NCI-H2107 (cell line): ENCODE data around the gene METTL8.
"Not testable (repeated sequence)": the region's sequence is repeated elsewhere in the genome, so short reads cannot be mapped to it uniquely, and the experiment has no call there.

Source experiments
- DNase-seq: peaks from one replicate; lab custom pipeline; 2025; lab: John Stamatoyannopoulos, UW

Gene METTL8

DNA sequence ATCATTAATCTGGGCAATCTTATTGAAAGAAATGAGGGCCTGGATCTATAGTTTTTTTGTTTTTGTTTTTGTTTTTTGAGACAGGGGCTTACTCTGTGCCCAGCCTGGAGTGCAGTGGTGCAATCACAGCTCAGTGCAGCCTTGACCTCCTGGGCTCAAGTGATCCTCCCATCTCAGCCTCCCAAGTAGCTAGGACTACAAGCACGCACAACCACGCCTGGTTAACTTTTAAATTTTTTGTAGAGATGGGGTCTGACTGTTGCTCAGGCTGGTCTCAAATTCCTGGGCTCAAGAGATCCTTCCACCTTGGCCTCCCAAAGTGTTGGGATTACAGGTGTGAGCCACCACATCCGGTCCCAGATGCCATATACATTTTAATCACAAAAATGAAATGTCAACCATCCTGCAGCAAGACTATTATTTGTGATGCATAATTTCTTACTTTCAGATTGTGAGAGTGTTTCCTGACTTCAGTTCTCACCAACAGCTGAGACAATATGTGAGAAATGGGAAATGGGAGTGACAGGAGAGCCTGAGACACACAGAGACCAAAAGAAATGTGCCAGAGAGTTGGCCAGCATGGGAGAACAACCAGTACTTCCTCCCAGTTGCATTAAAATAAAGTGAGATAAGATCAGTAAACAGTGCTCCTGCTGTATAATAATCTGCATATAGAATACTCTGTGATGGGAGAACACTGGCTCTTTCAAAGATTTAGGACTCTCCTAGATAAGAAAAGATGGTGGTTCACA is 87.6 kb downstream of the METTL8 start:
- DNase-seq, result no peak

DNA sequence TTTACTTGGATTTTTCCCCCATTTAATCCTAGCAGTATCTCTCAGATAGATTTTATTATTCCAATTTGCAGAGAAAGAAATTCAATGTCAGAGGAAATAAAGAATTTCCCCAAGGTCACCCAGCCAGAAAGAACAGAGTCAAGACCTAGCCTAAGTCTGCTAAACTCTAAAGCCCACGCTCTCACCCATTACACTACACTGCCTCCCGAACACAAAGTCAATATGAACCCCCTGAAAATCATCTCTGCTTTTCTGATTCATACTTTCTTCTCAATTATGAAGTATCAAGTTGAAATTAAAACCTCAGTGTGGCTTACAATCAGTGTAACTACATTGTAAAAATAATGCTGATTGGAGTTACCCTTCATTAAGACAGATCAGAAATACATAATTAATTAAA is 89.6 kb downstream of the METTL8 start:
- DNase-seq, result no peak

DNA sequence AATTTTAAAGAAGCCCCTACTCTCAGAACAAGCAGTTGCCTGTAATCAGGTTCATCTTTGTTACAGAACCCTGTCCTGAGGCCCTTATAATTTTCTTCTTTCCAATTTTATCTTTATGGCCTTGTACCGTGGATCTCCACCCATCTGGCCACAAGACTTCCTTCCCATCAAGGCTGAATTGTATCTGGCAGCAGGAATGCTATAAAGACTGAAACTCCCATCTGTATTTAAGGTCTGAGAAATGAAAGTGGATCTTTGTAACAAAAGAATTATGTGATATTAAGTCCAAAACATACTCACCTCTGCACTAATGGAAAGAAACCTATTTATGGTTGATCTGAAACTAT is 91.8 kb downstream of the METTL8 start:
- no peak for DNase-seq

DNA sequence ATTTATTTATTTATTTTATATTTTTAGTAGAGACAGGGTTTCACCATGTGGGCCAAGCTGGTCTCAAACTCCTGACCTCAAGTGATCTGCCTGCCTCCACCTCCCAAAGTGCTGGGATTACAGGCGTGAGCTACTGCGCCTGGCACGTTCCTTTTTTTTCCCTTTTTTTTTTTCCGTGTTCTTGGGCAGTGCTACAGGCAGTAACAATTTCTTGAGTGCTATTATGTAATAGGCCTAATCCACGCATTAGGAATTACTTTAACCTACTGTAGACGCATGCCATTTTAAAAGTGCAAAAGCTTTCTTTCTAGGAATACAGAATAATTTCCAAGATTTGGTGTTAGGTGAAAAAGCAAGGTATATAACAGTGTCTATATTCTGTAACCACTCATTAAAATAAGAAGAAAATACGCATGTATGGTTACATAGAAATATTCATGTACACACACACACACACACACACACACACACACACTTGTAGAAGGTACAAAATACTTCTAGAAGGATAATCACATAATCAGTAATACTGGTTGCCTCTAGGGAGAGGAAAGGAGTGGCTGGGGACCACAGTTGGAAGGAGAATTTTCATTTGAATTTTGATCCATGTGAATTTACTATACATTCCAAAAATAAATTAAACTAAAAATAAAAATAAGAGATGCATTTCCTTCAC is 92.3 kb downstream of the METTL8 start:
- DNase-seq, result no peak

DNA sequence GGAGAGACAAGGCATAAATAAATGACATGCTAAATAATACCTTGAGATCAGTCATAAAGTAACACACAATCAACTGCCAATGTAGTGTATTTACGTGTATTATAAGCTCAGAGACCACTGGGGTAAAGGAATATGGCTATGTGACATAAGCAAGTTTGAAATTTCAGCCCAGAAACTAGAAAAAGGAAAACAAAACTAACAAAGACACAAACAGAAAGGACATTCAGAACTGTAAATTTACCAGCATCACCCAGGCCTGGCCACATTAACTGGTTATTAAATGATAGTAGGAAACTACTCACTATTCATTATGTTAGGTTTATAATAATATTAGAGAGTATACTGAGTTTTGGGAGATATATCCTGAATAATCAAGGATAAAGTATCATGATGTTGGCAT is 98.8 kb downstream of the METTL8 start:
- no peak for DNase-seq

DNA sequence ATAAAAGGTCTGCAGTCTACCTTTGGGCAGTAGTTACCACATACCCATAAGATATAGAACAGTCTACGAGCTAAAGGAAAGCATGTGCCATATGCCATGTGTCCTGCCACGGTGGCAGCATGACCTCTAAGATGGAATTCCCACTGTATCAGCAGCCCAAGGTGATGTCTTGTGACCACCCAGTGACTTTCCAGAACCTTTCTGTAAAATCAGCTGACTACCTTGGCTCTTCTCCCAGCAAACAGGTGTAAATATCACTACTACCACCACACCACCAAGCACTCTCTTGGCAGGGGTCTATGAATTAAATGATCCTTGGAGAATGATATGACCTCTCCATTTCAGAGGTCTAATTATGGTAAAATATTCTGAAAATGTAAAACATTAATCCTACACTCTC is 99.6 kb downstream of the METTL8 start:
- no peak for DNase-seq

DNA sequence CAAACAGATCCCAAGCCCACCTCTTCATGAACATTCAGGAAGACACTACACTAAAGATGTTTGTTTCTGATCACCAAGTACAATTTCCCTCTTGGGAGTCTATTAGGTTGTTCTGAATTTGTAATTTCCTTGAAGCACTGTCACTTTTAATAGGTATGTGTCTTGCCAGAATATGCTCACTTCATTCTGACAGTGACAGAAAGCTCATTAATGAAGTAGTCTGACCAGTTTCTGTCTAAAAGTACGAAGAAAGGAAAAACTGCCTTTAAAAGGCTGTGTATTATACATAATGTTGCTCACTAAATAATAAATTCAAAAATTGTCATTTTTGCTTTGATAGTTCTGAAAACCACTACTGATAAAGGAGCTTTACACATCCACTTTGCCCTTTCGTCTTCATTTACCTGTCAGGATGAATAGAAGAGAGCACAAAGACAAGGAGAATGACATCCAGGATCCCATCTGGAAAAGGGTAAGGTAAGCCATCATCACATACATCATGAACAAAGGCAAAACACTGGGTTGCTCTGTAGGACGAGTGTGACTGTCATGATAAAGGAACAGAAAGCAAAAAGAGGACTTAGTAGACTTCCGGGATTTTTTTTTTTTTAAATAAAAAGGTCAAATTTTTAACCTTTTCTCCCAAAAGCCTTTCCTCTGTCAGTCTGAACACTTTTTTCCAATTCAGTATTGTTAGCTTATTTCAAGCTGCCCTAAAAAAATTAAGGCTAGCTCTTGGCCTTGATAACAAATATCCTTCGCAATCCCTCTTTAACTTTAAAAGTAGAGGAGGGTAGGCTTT is 103.4 kb downstream of the METTL8 start:
- DNase-seq, result no peak

DNA sequence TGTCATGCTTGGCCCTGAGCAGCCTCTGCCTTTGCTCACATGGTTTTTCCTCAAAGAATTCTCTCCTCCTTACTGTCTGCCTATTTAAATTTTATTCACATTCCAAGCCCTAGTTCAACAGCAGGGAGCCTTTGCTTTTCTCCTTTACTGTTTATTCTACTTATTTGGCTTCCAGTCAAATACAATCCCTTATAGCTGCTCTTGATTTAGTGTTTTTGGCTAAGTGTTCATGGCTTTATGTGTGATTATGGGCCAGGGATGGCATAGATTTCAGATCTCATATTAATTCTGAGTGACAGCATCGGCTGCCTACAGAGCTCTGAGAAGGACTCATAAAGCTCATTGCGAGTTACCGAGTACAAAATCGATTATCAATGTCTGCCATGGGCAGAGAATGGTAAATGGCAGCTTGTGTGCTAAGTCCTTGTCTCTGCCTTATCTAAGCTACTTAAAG is 106.7 kb downstream of the METTL8 start:
- DNase-seq, result no peak

DNA sequence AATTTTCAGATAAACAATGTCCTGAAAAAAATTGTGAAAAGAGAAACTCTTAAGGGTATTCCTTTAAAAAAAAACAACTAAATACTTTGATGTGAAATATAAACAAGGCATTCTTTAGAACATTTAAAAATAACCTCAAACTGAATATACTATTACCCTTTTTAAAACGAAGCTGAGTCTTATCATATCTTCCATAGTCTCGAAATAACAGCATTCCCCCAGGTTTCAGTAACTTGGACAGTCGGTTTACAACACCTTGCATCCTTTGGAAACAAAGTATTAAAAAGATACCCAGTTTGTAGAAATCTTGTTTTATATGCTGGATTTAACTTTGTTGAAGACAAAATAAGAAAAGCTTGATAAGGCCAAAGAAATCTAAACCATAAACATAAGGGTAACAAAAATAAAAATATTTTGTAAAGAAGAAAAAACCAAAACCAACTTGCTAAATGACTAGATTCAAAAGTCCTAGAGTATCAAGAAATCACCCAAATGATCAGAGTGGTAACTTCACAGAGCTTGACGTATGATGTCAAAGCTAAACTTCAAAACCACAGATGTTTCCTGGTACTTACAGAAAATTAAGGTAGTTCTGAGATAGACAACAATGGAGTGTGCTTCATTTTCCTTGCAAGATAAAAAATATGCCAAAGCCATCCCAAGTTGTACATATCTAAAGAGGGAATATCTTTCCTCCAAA is 107.8 kb downstream of the METTL8 start:
- DNase-seq, result no peak

DNA sequence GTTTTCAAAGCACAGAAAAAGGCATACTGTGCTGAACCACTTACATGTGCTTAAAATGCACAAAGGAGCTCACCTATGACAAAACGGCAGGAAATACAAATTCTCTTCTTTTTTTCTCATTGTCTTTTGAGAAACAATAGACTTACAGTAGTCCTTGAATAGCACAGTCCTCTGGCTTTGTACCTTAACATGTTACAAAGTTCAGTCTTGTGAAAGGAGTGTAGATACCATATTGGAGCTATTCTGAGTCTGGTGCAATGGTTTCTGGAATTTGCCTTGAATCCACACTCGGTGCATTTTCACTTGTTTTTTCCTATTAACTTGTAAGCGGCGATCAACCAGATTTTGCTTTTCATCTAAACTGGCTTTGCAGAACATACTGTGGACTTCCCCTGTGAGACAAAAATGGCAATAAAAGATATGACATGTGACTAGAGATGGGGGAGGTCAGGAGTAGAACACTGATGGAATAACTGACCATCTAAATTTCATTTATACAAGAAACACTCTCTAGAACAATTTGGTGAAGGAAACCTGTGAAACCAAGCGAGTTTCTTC is 109.7 kb downstream of the METTL8 start:
- DNase-seq, result no peak

DNA sequence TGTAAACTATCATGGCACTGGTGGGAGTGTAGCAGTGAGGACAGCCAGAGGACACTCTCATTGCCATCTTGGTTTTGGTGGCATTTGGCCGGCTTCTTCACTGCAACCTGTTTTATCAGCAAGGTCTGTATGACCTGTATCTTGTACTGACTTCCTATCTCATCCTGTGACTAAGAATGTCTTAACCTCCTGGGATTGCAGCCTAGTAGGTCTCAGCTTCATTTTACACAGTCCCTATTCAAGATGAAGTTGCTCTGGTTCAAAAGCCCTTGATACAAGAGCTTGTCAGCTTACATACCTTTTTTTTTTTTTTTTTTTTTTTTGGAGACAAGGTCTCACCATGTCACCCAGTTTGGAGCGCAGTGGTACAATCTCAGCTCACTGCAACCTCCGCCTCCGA is 110.9 kb downstream of the METTL8 start:
- DNase-seq, result no peak

DNA sequence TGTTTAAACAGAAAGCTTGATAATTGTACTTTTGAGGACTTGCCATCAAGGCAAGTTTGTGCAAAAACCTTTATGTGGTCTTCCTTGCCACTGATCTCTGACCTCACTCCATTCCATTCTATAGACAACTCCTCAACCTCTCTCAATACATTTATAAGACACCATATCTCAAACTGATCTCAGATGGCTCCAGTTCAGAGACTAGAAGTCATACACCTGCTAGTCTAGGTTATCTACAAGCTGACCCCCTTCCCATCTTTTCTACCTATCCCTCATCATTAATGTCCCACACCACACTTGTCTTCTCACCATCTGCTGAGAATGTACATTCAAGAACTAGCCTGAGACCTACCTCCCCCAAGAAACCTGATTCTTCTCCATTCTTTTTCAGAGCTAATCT is 113.1 kb downstream of the METTL8 start:
- no peak for DNase-seq

DNA sequence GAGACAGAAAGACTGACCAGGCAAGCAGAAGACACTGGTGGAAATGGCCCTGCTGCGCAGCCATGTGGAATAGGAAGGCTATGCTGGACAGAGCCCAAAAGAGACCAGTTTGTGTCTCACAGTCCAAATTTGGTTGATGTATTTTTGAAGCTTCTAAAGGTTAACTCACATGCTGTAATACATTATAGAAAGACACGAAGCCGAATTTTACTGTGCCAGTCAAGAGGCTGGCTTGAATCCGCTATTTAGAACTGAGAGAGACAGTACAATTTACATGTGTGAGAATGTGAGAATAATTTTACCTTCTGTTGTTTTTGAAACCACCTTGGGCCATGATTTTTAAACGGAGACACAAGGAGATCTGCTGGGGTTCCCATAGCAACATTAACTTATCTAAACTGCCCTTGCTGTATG is 113.6 kb downstream of the METTL8 start:
- no peak for DNase-seq

DNA sequence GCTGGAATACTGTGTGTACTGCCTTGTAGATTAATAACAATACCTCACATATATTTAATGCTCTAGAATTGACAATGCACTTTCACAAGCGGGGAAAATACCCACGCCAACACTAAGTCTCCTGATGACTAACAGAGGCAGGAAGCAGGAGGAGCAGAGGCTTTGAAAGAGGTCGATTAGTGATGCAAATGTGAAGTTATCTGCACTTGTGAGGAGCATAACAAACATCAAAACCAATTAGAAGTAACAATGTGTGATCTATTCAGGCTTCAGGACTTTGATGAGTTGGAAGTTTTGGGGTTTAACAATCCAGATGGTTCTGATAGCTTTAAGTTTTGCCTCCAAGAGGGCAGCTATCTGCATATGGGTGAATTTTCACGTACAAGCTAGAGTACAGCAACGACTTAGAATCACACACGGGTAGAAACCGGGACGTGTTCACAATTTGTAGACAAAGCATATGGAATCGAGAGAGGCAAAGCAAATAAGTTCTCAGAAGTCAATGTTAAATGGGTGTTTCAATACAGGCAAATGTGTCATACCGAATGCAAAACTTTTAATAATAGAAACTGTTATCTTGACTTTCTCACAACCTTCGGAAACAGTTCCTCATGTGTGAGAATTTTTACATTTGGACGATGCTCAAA is 114.5 kb downstream of the METTL8 start:
- no peak for DNase-seq

DNA sequence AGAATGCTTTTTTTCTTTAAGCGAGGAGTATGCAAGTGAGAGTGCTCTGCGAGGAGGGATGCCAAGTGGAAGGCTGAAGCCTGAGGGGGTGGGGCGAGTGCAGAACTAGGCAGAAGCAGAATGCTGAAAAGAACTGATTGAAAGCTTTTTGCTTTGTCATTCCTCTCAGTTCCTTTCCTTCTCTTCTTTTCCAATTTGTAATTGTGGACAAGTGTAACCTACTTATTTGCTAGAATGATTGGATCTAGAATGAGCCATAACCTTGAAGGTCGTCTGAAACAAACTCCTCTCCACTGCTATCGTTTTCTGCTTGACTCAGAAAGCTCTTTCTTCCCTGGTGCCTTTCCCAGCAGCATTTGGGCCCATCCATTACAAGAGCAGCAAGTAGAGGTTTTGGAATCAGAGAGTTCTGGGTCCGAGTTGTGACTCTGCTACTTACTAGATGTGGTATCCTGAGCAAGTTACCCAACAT is 115.3 kb downstream of the METTL8 start:
- no peak for DNase-seq

DNA sequence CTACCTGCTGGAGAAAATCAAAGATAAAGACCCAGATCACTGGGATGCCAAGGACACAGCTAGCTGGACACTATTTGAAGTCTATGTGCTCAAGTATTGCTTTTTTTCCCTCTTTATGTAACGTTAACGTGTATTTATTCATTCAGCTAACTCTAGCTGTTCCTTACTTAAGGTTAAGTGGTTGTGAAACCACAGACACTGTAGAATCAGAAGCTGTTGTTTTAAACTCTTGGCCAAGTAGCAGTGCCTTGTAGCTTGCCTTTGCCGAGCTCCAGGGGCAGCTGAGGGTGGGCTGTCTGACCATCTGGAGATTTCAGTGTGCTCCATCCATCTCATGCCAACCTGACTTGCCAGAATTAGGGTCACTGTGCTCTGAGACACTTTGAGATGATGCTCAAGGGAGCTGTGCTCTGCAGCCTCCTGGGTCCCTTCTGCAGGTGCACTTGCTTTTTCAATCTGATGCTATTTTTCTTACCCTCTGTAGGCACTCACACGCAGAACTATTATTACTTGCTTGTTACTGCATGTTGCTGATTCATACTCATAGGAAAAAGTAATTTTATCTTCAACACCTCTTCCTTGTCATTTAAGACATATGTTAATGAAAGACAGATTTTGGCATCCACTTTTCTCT is 116.2 kb downstream of the METTL8 start:
- DNase-seq, result no peak

DNA sequence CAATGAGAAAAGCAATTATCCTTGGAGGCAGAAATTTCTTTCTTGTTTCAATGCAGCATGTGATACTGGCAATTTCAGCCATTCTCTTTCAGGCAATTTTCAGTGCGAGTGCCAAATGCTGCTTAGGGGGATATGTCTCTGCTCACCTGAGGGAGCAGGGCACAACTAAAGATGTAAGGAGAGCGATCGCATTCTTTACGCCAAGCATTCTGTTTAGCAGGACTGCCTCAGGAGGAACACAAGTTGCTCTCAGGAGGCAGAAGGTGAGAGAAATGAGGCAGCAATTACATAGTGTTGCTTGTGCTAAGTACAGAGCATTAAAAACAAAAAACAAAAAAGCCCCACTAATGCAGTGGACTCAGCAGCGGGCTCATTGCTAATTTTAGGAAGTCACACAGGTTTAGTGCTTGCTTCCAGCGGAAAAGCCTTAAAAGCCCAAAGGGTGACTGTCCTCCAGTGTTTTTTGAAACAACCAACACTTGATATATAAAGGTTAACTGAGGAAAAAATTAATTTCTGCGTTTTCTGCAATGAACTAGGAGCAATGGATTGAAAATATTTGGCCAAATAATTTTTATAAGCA is 116.9 kb downstream of the METTL8 start:
- DNase-seq, result no peak

DNA sequence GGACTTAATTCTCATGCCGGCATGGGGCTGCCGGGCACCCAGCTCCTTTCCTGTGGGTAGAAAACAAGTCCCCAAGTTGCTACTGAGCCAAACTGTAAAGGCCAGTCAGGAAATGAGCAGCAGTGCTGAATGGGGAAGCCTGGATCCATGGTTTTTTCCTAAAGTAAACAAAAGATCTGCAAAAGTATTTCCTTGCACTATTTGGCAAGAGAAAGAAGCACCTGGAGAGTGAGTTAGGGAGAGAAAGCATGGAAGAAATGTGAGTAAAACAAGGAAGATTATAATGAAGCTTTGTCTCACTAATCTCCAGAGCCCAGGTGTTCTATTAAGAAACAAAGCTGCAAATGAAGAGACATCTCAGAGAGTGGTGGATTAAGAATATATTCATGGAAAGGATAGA is 117.6 kb downstream of the METTL8 start:
- no peak for DNase-seq

DNA sequence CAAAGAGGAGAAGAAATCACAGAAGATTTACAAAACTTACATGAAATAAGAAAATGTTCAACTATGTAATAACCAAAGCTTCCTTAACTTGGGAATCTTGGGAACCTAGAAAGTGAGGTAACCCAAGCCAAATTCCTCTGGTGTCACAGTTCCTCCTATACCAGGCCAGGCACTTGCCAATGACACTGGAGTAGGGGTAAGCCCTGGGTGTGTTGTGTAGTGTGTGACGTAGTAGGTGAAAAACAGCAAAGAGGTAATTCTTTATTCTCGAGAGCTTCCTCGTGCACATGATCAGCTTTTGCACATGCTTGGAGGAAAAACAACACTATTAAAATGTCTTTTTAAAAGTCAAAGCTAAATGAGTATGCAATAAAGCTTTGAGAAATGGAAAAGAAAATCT is 118.0 kb downstream of the METTL8 start:
- no peak for DNase-seq

DNA sequence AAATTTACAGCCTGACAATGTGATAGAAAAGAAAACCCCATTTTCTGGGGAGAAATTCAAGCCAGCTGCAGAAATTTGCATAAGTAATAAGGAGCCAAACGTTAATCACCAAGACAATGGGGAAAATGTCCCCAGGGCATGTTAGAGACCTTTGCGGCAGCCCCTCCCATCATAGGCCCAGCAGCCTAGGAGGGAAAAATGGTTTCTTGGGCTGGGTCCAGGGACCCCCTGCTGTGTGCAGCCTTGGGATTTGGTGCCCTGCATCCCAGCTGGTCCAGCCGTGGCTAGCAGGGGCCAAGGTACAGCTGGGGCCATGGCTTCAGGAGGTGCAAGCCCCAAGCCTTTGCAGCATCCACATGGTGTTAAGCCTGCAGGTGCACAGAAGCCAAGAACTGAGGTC is 121.6 kb downstream of the METTL8 start:
- not testable (repeated sequence) for DNase-seq

DNA sequence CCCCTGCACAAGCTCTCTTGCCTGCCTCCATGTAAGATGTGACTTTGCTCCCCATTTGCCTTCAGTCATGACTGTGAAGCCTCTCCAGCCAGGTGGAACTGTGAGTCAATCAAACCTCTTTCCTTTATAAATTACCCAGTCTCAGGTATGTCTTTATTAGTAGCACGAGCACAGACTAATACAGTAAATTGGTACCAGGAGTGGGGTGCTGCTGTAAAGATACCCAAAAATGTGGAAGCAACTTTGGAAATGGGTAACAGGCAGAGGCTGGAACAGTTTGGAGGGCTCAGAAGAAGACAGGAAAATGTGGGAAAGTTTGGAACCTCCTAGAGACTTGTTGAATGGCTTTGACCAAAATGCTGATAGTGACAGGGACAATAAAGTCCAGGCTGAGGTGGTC is 122.2 kb downstream of the METTL8 start:
- not testable (repeated sequence) for DNase-seq
